GM19468 (cell line): ENCODE results near the gene S100A16.
A peak's percentile ranks its signal among the peaks of the same experiment; 100 is the strongest.
"Not testable (repeated sequence)": the region's sequence is repeated elsewhere in the genome, so short reads cannot be mapped to it uniquely, and the experiment has no call there.

Experiments used
- ATAC-seq: cut with Tn5 transposase; IDR thresholded peaks from one replicate; pipeline ENCODE4 v1.9.1; 2021; ENCODE audit warnings: mild to moderate bottlenecking, moderate library complexity, moderate number of reproducible peaks; ENCODE audit not compliant: unreplicated experiment; ENCODE audit errors: extremely low read depth

S100A16 gene

GRCh38 chr1:153597206-153597605, 15.7 kb downstream of the S100A16 start:
- ATAC-seq: no peak

GRCh38 chr1:153592748-153593147, 20.2 kb downstream of the S100A16 start:
- no peak for ATAC-seq

- ATAC-seq: no peak
Measured at GRCh38 chr1:153588482-153588881, 24.5 kb downstream of the S100A16 start.

- ATAC-seq: not testable (repeated sequence)
Measured at GRCh38 chr1:153588033-153588432, 24.9 kb downstream of the S100A16 start.

- ATAC-seq: no peak
Measured at GRCh38 chr1:153587314-153587713, 25.6 kb downstream of the S100A16 start.

GRCh38 chr1:153586347-153586746, 26.6 kb downstream of the S100A16 start:
- no peak for ATAC-seq

- ATAC-seq: no peak
Measured at GRCh38 chr1:153585006-153585405, 27.9 kb downstream of the S100A16 start.

- no peak for ATAC-seq
Measured at GRCh38 chr1:153583976-153584375, 29.0 kb downstream of the S100A16 start.

- not testable (repeated sequence) for ATAC-seq
Measured at GRCh38 chr1:153583514-153583913, 29.4 kb downstream of the S100A16 start.

- not testable (repeated sequence) for ATAC-seq
Measured at GRCh38 chr1:153582836-153583235, 30.1 kb downstream of the S100A16 start.

GRCh38 chr1:153578936-153579335, 34.0 kb downstream of the S100A16 start:
- no peak for ATAC-seq

GRCh38 chr1:153578490-153578889, 34.4 kb downstream of the S100A16 start:
- ATAC-seq: no peak

GRCh38 chr1:153577624-153578051, 35.3 kb downstream of the S100A16 start:
- ATAC-seq: no peak

GRCh38 chr1:153577138-153577537, 35.8 kb downstream of the S100A16 start:
- ATAC-seq: no peak

- ATAC-seq: not testable (repeated sequence)
Measured at GRCh38 chr1:153575497-153575896, 37.4 kb downstream of the S100A16 start.

- not testable (repeated sequence) for ATAC-seq
Measured at GRCh38 chr1:153575081-153575491, 37.9 kb downstream of the S100A16 start.

GRCh38 chr1:153573351-153573750, 39.6 kb downstream of the S100A16 start:
- no peak for ATAC-seq

- peak; percentile 26 for ATAC-seq
Measured at GRCh38 chr1:153572569-153573015, 40.3 kb downstream of the S100A16 start.

- ATAC-seq: no peak
Measured at GRCh38 chr1:153571706-153572105, 41.2 kb downstream of the S100A16 start.

GRCh38 chr1:153570874-153571273, 42.1 kb downstream of the S100A16 start:
- ATAC-seq: no peak

- no peak for ATAC-seq
Measured at GRCh38 chr1:153569465-153569864, 43.5 kb downstream of the S100A16 start.

- no peak for ATAC-seq
Measured at GRCh38 chr1:153568367-153569099, 44.4 kb downstream of the S100A16 start.
